ENCODE data around the gene ZNF394.

DNA sequence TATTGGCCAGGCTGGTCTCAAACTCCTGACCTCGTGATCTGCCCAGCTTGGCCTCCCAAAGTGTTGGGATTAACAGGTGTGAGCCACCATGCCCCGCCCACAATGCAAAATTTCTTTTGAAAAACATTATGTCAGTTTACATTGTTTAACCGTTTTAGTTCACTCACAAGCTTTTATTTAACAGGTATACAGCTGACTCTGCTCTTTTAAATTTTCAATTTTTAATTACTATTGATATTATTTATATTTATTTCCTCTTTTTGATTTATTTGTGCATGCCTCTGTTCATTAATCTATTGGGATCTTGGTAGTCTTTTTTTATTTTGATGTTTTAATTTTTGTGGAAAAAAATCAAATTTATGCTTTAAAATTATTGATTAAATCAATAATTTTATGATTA lies 21.3 kb upstream of the ZNF394 start:
- TF ChIP-seq, protein P1, sequence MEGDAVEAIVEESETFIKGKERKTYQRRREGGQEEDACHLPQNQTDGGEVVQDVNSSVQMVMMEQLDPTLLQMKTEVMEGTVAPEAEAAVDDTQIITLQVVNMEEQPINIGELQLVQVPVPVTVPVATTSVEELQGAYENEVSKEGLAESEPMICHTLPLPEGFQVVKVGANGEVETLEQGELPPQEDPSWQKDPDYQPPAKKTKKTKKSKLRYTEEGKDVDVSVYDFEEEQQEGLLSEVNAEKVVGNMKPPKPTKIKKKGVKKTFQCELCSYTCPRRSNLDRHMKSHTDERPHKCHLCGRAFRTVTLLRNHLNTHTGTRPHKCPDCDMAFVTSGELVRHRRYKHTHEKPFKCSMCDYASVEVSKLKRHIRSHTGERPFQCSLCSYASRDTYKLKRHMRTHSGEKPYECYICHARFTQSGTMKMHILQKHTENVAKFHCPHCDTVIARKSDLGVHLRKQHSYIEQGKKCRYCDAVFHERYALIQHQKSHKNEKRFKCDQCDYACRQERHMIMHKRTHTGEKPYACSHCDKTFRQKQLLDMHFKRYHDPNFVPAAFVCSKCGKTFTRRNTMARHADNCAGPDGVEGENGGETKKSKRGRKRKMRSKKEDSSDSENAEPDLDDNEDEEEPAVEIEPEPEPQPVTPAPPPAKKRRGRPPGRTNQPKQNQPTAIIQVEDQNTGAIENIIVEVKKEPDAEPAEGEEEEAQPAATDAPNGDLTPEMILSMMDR (IDR thresholded peaks at IDR 0.05; ENCODE audit: low read depth, low read length, missing input control): no peak
- TF ChIP-seq, protein P2, sequence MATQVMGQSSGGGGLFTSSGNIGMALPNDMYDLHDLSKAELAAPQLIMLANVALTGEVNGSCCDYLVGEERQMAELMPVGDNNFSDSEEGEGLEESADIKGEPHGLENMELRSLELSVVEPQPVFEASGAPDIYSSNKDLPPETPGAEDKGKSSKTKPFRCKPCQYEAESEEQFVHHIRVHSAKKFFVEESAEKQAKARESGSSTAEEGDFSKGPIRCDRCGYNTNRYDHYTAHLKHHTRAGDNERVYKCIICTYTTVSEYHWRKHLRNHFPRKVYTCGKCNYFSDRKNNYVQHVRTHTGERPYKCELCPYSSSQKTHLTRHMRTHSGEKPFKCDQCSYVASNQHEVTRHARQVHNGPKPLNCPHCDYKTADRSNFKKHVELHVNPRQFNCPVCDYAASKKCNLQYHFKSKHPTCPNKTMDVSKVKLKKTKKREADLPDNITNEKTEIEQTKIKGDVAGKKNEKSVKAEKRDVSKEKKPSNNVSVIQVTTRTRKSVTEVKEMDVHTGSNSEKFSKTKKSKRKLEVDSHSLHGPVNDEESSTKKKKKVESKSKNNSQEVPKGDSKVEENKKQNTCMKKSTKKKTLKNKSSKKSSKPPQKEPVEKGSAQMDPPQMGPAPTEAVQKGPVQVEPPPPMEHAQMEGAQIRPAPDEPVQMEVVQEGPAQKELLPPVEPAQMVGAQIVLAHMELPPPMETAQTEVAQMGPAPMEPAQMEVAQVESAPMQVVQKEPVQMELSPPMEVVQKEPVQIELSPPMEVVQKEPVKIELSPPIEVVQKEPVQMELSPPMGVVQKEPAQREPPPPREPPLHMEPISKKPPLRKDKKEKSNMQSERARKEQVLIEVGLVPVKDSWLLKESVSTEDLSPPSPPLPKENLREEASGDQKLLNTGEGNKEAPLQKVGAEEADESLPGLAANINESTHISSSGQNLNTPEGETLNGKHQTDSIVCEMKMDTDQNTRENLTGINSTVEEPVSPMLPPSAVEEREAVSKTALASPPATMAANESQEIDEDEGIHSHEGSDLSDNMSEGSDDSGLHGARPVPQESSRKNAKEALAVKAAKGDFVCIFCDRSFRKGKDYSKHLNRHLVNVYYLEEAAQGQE (IDR thresholded peaks at IDR 0.05): no peak
- TF ChIP-seq SP1 (IDR thresholded peaks at IDR 0.05) (no peak), FOXA1 (IDR thresholded peaks at IDR 0.05) (no peak), HNF4A (conservative IDR thresholded peaks at IDR 0.05) (no peak), YY1 (IDR thresholded peaks at IDR 0.05) (no peak), RAD21 (IDR thresholded peaks at IDR 0.05) (no peak)
- TF ChIP-seq, protein P3, sequence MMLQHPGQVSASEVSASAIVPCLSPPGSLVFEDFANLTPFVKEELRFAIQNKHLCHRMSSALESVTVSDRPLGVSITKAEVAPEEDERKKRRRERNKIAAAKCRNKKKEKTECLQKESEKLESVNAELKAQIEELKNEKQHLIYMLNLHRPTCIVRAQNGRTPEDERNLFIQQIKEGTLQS (IDR thresholded peaks at IDR 0.05): no peak
